Trophoblast cell (in vitro differentiated cells and primary cell): ENCODE results near the gene KCNAB1.

Experiments used
- DNase-seq, 2 donors: peaks; one replicate each; pipeline ENCODE4 v3.0.0-alpha.2; 2016
- H2AFZ ChIP-seq: 2 replicates; pipeline ENCODE4 v1.6.1; 2013; ENCODE audit warnings: low read length, moderate library complexity, mild to moderate bottlenecking; ENCODE audit not compliant: insufficient read depth, poor library complexity
- H2AK5ac ChIP-seq: 2 replicates; pipeline ENCODE4 v1.6.1; 2013; ENCODE audit warnings: mild to moderate bottlenecking, low read length
- H2BK120ac ChIP-seq: 2 replicates; pipeline ENCODE4 v1.6.1; 2013; ENCODE audit warnings: low read length, mild to moderate bottlenecking, moderate library complexity; ENCODE audit not compliant: insufficient read depth, poor library complexity
- H2BK12ac ChIP-seq: 2 replicates; pipeline ENCODE4 v1.6.1; 2013; ENCODE audit warnings: mild to moderate bottlenecking, low read length, moderate library complexity
- H2BK5ac ChIP-seq: 2 replicates; pipeline ENCODE4 v1.6.1; 2013; ENCODE audit warnings: low read length, low read depth, moderate library complexity, mild to moderate bottlenecking; ENCODE audit not compliant: poor library complexity
- H3K14ac ChIP-seq: 2 replicates; pipeline ENCODE4 v1.6.1; 2013; ENCODE audit warnings: mild to moderate bottlenecking, low read length
- H3K18ac ChIP-seq: 2 replicates; pipeline ENCODE4 v1.6.1; 2013; ENCODE audit warnings: mild to moderate bottlenecking, low read length
- H3K23ac ChIP-seq: 2 replicates; pipeline ENCODE4 v1.6.1; 2013; ENCODE audit warnings: low read length
- H3K27ac ChIP-seq: 2 replicates; pipeline ENCODE4 v1.5.1; 2013; ENCODE audit warnings: low read depth, mild to moderate bottlenecking, inconsistent platforms, low read length, moderate library complexity
- H3K27me3 ChIP-seq: 2 replicates; pipeline ENCODE4 v1.6.1; 2013; ENCODE audit warnings: inconsistent platforms, mild to moderate bottlenecking, low read length, moderate library complexity; ENCODE audit not compliant: insufficient read depth
- H3K36me3 ChIP-seq, 2 experiments: 1 replicate in 1 of 2; 2 replicates in 1 of 2; pipeline ENCODE4 v1.6.1; 2013; ENCODE audit warnings: low read length in 2 of 2, mild to moderate bottlenecking in 2 of 2, moderate library complexity in 1 of 2; ENCODE audit not compliant: insufficient read depth in 2 of 2, control insufficient read depth in 1 of 2
- H3K4ac ChIP-seq: 2 replicates; pipeline ENCODE4 v1.6.1; 2013; ENCODE audit warnings: low read depth, mild to moderate bottlenecking, low read length, moderate library complexity
- H3K4me1 ChIP-seq, 2 experiments: 1 replicate in 1 of 2; 2 replicates in 1 of 2; pipeline ENCODE4 v1.6.1; 2013; ENCODE audit warnings: low read length in 2 of 2, mild to moderate bottlenecking in 2 of 2, moderate library complexity in 1 of 2; ENCODE audit not compliant: insufficient read depth in 2 of 2, control insufficient read depth in 1 of 2
- H3K4me2 ChIP-seq: 2 replicates; pipeline ENCODE4 v1.6.1; 2013; ENCODE audit warnings: inconsistent platforms, mild to moderate bottlenecking, low read length, moderate library complexity
- H3K4me3 ChIP-seq: 2 replicates; pipeline ENCODE4 v1.5.1; 2013; ENCODE audit warnings: mild to moderate bottlenecking, low read depth, low read length, inconsistent platforms
- H3K79me1 ChIP-seq: one replicate; pipeline ENCODE4 v1.6.1; 2013; ENCODE audit warnings: low read length
- H3K79me2 ChIP-seq: 2 replicates; pipeline ENCODE4 v1.6.1; 2013; ENCODE audit warnings: low read length, mild to moderate bottlenecking; ENCODE audit not compliant: control insufficient read depth, insufficient read depth, poor library complexity
- H3K9ac ChIP-seq: 2 replicates; pipeline ENCODE4 v1.6.1; 2013; ENCODE audit warnings: mild to moderate bottlenecking, low read length
- H3K9me3 ChIP-seq: 2 replicates; pipeline ENCODE4 v1.6.1; 2013; ENCODE audit warnings: low read depth, mild to moderate bottlenecking, control low read depth, inconsistent platforms, low read length; ENCODE audit not compliant: insufficient read depth
- H4K12ac ChIP-seq: 2 replicates; pipeline ENCODE4 v1.6.1; 2013; ENCODE audit warnings: low read depth, mild to moderate bottlenecking, low read length, moderate library complexity
- H4K8ac ChIP-seq: 2 replicates; pipeline ENCODE4 v1.6.1; 2013; ENCODE audit warnings: low read depth, mild to moderate bottlenecking, low read length, moderate library complexity
- H4K91ac ChIP-seq: one replicate; pipeline ENCODE4 v1.6.1; 2013; ENCODE audit warnings: low read depth, mild to moderate bottlenecking, low read length, moderate library complexity
- WGBS: extraction: QIAGEN DNeasy Blood & Tissue Kit; methylation state at CpG from one replicate; pipeline ENCODE4 v1.1.7; 2013; ENCODE audit warnings: missing lambda C conversion rate; ENCODE audit not compliant: insufficient read length, insufficient coverage; ENCODE audit errors: extremely low coverage; 5-methylcytosine and 5-hydroxymethylcytosine counted together

KCNAB1 gene

GRCh38 chr3:156489462-156489911, 369.1 kb downstream of the KCNAB1 start:
- H3K27ac ChIP-seq, result no peak overlapping the region
- H2BK5ac ChIP-seq, result no peak overlapping the region
- no peak overlapping the region for H2BK12ac ChIP-seq
- no CpG with 5 or more reads among the region's 1 CpG for WGBS
- no peaks in the 10 kb centered on the region for H3K4me1 ChIP-seq
- H3K23ac ChIP-seq, result no peak overlapping the region
- no peak overlapping the region for H3K4me2 ChIP-seq
- no peaks in the 10 kb centered on the region for H3K79me2 ChIP-seq
- no peak overlapping the region for H3K18ac ChIP-seq
- no peak overlapping the region for H2BK120ac ChIP-seq
- H3K36me3 ChIP-seq, result no peaks in the 10 kb centered on the region
- H2AFZ ChIP-seq, result no peak overlapping the region
- H3K9me3 ChIP-seq, result no peaks in the 10 kb centered on the region
- H3K4ac ChIP-seq, result no peak overlapping the region
- H2AK5ac ChIP-seq, result no peak overlapping the region
- H3K27me3 ChIP-seq, result no peaks in the 10 kb centered on the region
- DNase-seq, result no peak
- no peak overlapping the region for H4K8ac ChIP-seq
- H4K12ac ChIP-seq, result no peak overlapping the region
- H3K4me3 ChIP-seq, result no peak overlapping the region
- H4K91ac ChIP-seq, result no peak overlapping the region
- H3K14ac ChIP-seq, result no peak overlapping the region
- no peak overlapping the region for H3K9ac ChIP-seq
- H3K79me1 ChIP-seq, result no peaks in the 10 kb centered on the region

- H4K12ac ChIP-seq, result no peak overlapping the region
- no peak for DNase-seq
- no CpG with 5 or more reads among the region's 3 CpGs for WGBS
- no peaks in the 10 kb centered on the region for H3K79me2 ChIP-seq
- no peak overlapping the region for H4K91ac ChIP-seq
- H3K36me3 ChIP-seq, result no peaks in the 10 kb centered on the region
- H2AFZ ChIP-seq, result no peak overlapping the region
- no peak overlapping the region for H4K8ac ChIP-seq
- H2BK120ac ChIP-seq, result no peak overlapping the region
- H3K4ac ChIP-seq, result no peak overlapping the region
- H2AK5ac ChIP-seq, result no peak overlapping the region
- no peak overlapping the region for H3K23ac ChIP-seq
- H3K9ac ChIP-seq, result no peak overlapping the region
- no peaks in the 10 kb centered on the region for H3K4me1 ChIP-seq
- H3K4me2 ChIP-seq, result no peak overlapping the region
- no peaks in the 10 kb centered on the region for H3K27me3 ChIP-seq
- H3K18ac ChIP-seq, result no peak overlapping the region
- no peaks in the 10 kb centered on the region for H3K9me3 ChIP-seq
- H3K14ac ChIP-seq, result no peak overlapping the region
- no peak overlapping the region for H2BK5ac ChIP-seq
- no peak overlapping the region for H3K27ac ChIP-seq
- H3K79me1 ChIP-seq, result no peaks in the 10 kb centered on the region
- H2BK12ac ChIP-seq, result no peak overlapping the region
- H3K4me3 ChIP-seq, result no peak overlapping the region
Measured at GRCh38 chr3:156491192-156491591, 370.8 kb downstream of the KCNAB1 start.

- no peaks in the 10 kb centered on the region for H3K79me2 ChIP-seq
- no peak overlapping the region for H2AFZ ChIP-seq
- H3K14ac ChIP-seq, result no peak overlapping the region
- H2AK5ac ChIP-seq, result no peak overlapping the region
- no peaks in the 10 kb centered on the region for H3K4me1 ChIP-seq
- no peak overlapping the region for H3K4me2 ChIP-seq
- no peak overlapping the region for H4K12ac ChIP-seq
- no peak overlapping the region for H3K9ac ChIP-seq
- no CpG with 5 or more reads among the region's 3 CpGs for WGBS
- no peaks in the 10 kb centered on the region for H3K79me1 ChIP-seq
- H3K27me3 ChIP-seq, result no peaks in the 10 kb centered on the region
- no peak overlapping the region for H2BK120ac ChIP-seq
- no peak overlapping the region for H3K18ac ChIP-seq
- no peak overlapping the region for H3K23ac ChIP-seq
- no peak for DNase-seq
- no peak overlapping the region for H3K27ac ChIP-seq
- H2BK12ac ChIP-seq, result no peak overlapping the region
- no peak overlapping the region for H2BK5ac ChIP-seq
- H3K4me3 ChIP-seq, result no peak overlapping the region
- no peaks in the 10 kb centered on the region for H3K36me3 ChIP-seq
- no peak overlapping the region for H4K91ac ChIP-seq
- no peak overlapping the region for H4K8ac ChIP-seq
- no peak overlapping the region for H3K4ac ChIP-seq
- H3K9me3 ChIP-seq, result no peaks in the 10 kb centered on the region
Measured at GRCh38 chr3:156492801-156493261, 372.5 kb downstream of the KCNAB1 start.

- no peak overlapping the region for H3K4me2 ChIP-seq
- H2BK120ac ChIP-seq, result no peak overlapping the region
- H3K18ac ChIP-seq, result no peak overlapping the region
- no peak overlapping the region for H4K91ac ChIP-seq
- H4K8ac ChIP-seq, result no peak overlapping the region
- no peaks in the 10 kb centered on the region for H3K36me3 ChIP-seq
- H3K4me3 ChIP-seq, result no peak overlapping the region
- H3K79me2 ChIP-seq, result no peaks in the 10 kb centered on the region
- H2AFZ ChIP-seq, result no peak overlapping the region
- no peaks in the 10 kb centered on the region for H3K27me3 ChIP-seq
- no peak overlapping the region for H3K14ac ChIP-seq
- H3K79me1 ChIP-seq, result no peaks in the 10 kb centered on the region
- H3K4me1 ChIP-seq, result no peaks in the 10 kb centered on the region
- H2AK5ac ChIP-seq, result no peak overlapping the region
- H3K9me3 ChIP-seq, result no peaks in the 10 kb centered on the region
- no peak for DNase-seq
- no peak overlapping the region for H3K9ac ChIP-seq
- no peak overlapping the region for H3K23ac ChIP-seq
- WGBS, result no CpG with 5 or more reads among the region's 3 CpGs
- H3K4ac ChIP-seq, result no peak overlapping the region
- H4K12ac ChIP-seq, result no peak overlapping the region
- H2BK12ac ChIP-seq, result no peak overlapping the region
- H2BK5ac ChIP-seq, result no peak overlapping the region
- no peak overlapping the region for H3K27ac ChIP-seq
Measured at GRCh38 chr3:156493887-156494286, 373.5 kb downstream of the KCNAB1 start.
